Activated B cell treated with CpG ODN at 0.5 μM for 24 hours (primary cell): ENCODE data around the gene CEP72. TPM values are rescaled to one million over a fixed set of nuclear protein-coding genes. Genes with fewer than 3 reads are reported as not detected.

Source experiments
- ATAC-seq: fragments of 200-7000 bp; cut with Tn5 transposase; one replicate; pipeline ENCODE4 v1.10.0; 2021; ENCODE audit warnings: low read depth, mild to moderate bottlenecking, moderate library complexity
- CTCF ChIA-PET: fragments of 350-600 bp; sonication (Branson Sonifier 250); formaldehyde crosslinking; loops from one replicate; lab custom pipeline; 2021; ENCODE audit warnings: antibody characterized with exemption; lab: Charles Lee
- POLR2A ChIA-PET: fragments of 350-600 bp; sonication (Branson Sonifier 250); formaldehyde crosslinking; loops from one replicate; lab custom pipeline; 2021; ENCODE audit warnings: antibody characterized with exemption; lab: Charles Lee
- DNase-seq: peaks from one replicate; pipeline ENCODE4 v3.0.0; 2022
- H3K27ac Mint-ChIP-seq: one replicate; pipeline ENCODE4 v1.8.0; 2020; ENCODE audit warnings: mixed read lengths
- H3K27me3 Mint-ChIP-seq: one replicate; pipeline ENCODE4 v1.8.0; 2021; ENCODE audit warnings: mixed read lengths
- H3K36me3 Mint-ChIP-seq: one replicate; pipeline ENCODE4 v1.8.0; 2021; ENCODE audit warnings: low read depth, mixed read lengths
- H3K4me1 Mint-ChIP-seq: one replicate; pipeline ENCODE4 v1.8.0; 2021; ENCODE audit warnings: mixed read lengths
- H3K4me3 Mint-ChIP-seq: one replicate; pipeline ENCODE4 v1.8.0; 2020; ENCODE audit warnings: mild to moderate bottlenecking, mixed read lengths
- H3K9me3 Mint-ChIP-seq: one replicate; pipeline ENCODE4 v1.8.0; 2020; ENCODE audit warnings: mixed read lengths
- CTCF ChIP-seq: fragments of 200-600 bp; IDR thresholded peaks from one replicate; pipeline ENCODE4 v1.8.0; 2022; ENCODE audit warnings: antibody characterized with exemption, mild to moderate bottlenecking
- intact Hi-C: fragments of 100-400 bp; cut with micrococcal nuclease; formaldehyde crosslinking; loops from one replicate; pipeline ENCODE4 v1.15.1; 2024
- total RNA-seq: library from RNA; stranded (reverse); gene quantifications from 2 replicates; pipeline ENCODE4 v1.2.3, GENCODE V29; 2022

Gene CEP72
- total RNA-seq, 1 donor from 2014 or later = 17.4 TPM

- TF ChIP-seq CTCF = no peak
- POLR2A ChIA-PET = no interaction called here
- Mint-ChIP-seq H3K36me3 (peaks cover 44% of the 10 kb centered on the region), H3K9me3 (no peaks in the 10 kb centered on the region), H3K27ac (no peak overlapping the region), H3K4me3 (no peak overlapping the region), H3K4me1 (no peaks in the 10 kb centered on the region), H3K27me3 (no peaks in the 10 kb centered on the region)
- intact Hi-C loops = loop anchor here (10.0 kb wide), 1 partner anchor 48 kb away; the partner anchor contains the start of gene CEP72
- CTCF ChIA-PET = no interaction called here
- DNase-seq (no peak), ATAC-seq (no peak)
Observed at GRCh38 chr5:662751-663435, 50.8 kb downstream of the CEP72 start.

DNA sequence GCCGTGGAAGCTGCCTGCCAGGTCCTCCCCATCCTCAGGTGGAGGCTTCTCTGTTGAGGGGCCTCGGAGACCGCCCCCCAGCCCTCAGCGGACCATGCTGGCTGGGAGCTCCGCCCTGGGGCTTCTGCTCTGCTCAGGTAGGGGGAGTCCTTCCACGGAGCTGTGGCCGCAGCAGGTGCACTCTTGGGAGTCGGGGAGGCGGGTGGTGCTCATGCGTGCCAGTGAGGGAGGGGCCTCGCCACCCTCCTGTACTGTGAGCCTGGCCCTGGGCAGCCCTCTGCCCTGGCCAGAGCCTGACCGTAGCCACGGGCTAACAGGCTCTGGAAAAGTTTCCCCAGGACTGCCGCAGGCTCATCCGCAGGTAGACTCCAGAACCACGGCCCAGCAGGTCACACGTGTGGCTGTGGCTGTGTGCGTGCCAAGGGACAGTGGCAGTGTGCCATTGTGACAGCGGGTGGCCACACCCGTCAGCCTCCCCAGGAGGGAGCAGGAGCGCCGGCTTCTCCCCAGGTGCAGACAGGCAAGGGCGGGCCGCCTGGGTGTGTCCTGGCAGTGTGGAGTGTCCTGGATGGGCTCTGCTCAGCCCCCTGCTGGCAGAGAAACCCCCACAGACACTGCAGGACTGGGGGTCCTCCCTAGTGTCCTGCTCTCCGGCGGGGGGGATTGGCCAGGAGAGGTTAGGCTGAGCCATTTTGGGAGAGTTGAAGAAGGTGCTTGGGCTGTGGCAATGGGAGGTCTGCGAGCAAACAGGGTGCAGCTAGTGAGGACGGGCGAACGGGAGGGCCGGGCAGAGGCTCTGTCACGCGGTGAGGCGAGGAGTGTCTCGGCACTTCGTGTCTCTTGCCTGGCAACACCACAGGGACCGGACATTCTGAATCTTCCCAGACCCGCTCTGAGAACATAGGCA lies 51.5 kb downstream of the CEP72 start:
- Mint-ChIP-seq H3K36me3 (peaks cover 39% of the 10 kb centered on the region), H3K27me3 (no peaks in the 10 kb centered on the region), H3K4me3 (no peak overlapping the region), H3K9me3 (no peaks in the 10 kb centered on the region), H3K4me1 (no peaks in the 10 kb centered on the region), H3K27ac (no peak overlapping the region)
- intact Hi-C loops = loop anchor here (10.0 kb wide), 1 partner anchor 49 kb away; the partner anchor contains the start of gene CEP72
- DNase-seq (no peak), ATAC-seq (no peak)
- CTCF ChIA-PET = no interaction called here
- no peak for TF ChIP-seq CTCF
- POLR2A ChIA-PET = no interaction called here

- ChIA-PET POLR2A (no interaction called here), CTCF (no interaction called here)
- TF ChIP-seq CTCF = no peak
- intact Hi-C loops = loop anchor here (10.0 kb wide), 1 partner anchor 50 kb away; the partner anchor contains the start of gene CEP72
- Mint-ChIP-seq H3K36me3 (peaks cover 34% of the 10 kb centered on the region), H3K4me3 (no peak overlapping the region), H3K9me3 (no peaks in the 10 kb centered on the region), H3K27me3 (no peaks in the 10 kb centered on the region), H3K4me1 (no peaks in the 10 kb centered on the region), H3K27ac (no peak overlapping the region)
- DNase-seq (no peak), ATAC-seq (no peak)
Observed at GRCh38 chr5:664343-664993, 52.3 kb downstream of the CEP72 start.

DNA sequence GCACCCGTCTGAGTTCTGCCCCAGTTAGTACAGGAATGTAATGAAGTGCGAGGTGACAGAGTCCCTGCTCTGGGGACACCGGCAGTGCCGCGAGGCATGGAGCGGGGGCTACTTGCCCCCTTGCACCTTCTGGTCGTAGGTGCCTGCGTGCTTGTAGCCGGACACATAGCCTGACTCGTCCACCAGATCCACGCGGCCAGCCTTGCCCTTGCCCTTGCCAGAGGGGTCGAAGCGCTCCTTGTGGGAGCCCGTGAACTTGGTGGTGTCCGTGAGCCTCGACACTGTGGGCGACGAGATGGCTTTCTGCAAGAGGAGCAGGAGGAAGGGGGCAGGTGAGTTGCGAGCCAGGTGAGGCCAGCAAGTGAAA lies 52.8 kb downstream of the CEP72 start:
- Mint-ChIP-seq H3K27ac (no peak overlapping the region), H3K4me3 (no peak overlapping the region), H3K36me3 (peaks cover 29% of the 10 kb centered on the region), H3K27me3 (no peaks in the 10 kb centered on the region), H3K9me3 (no peaks in the 10 kb centered on the region), H3K4me1 (no peaks in the 10 kb centered on the region)
- ATAC-seq (no peak), DNase-seq (no peak)
- no peak for TF ChIP-seq CTCF
- ChIA-PET CTCF (no interaction called here), POLR2A (no interaction called here)
- intact Hi-C loops = loop anchor here (10.0 kb wide), 1 partner anchor 50 kb away; the partner anchor contains the start of gene CEP72

DNA sequence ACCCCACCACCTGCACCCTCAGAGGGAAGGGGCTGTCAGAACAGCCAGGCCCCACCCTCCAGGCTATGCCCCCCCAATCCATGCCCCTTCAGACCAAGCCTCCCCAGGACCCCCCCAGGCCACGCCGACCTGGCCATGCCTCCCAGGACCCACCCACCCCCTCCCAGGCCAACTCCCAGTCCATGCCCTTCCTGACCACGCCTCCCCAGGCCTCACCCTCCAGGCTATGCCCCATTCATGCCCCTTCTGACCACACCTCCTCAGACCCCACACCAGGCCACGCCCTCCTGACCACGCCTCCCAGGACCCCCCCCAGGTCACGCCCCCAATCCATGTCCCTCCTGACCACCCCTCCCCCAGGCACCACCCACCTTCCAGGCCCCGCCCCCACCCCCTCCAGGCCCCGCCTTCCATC lies 53.4 kb downstream of the CEP72 start:
- H3K4me3 Mint-ChIP-seq = no peak overlapping the region
- no peaks in the 10 kb centered on the region for H3K4me1 Mint-ChIP-seq
- no peak for TF ChIP-seq CTCF
- H3K36me3 Mint-ChIP-seq = peaks cover 24% of the 10 kb centered on the region
- intact Hi-C loops = loop anchor here (10.0 kb wide), 1 partner anchor 51 kb away; the partner anchor contains the start of gene CEP72
- no peak for ATAC-seq
- no peak for DNase-seq
- CTCF ChIA-PET = no interaction called here
- no peaks in the 10 kb centered on the region for H3K27me3 Mint-ChIP-seq
- no peaks in the 10 kb centered on the region for H3K9me3 Mint-ChIP-seq
- H3K27ac Mint-ChIP-seq = no peak overlapping the region
- POLR2A ChIA-PET = no interaction called here
